GM12873 (cell line): ENCODE results near the gene ENTPD6.

Experiments used
- TF ChIP-seq, protein P1 (sequence below): IDR thresholded peaks from 2 replicates; pipeline ENCODE4 v1.5.1; 2012; ENCODE audit warnings: low read depth, mild to moderate bottlenecking, moderate library complexity, low read length, control low read depth; ENCODE audit not compliant: insufficient read depth; ENCODE audit errors: missing control alignments

The ENTPD6 gene

DNA sequence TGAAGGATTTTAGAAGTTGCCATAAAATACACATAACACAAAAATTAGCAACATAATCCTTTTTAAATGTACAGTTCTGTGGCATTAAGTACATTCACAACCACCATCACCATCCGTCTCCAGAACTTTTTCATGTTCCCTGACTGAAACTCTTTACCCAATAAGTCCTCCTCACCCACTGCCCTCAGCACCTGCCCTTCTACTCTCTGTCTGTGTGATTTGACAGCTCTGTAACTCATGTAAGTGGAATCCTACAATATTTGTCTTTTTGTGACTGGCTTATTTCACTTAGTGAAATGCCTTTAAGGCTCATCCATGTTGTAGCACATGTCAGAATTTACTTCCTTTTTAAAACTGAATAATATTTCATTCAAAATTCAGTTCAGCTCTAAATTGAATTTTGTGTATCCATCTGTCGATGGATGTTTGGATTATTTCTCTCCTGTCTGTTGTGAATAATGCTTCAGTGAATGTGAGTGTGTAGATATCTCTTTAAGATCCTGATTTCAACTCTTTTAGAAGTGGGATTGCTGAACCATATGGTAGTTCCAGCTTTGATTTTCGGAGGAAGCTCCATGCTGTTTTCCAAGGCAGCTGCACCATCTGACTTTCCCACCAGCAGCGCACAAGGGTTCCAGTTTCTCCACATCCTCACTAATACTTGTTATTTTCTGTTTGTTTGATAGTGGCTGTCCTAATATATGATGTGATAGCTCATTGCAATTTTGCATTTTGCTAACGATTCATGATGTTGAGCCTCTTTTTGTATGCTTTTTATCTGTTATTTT is 4.2 kb downstream of the ENTPD6 start:
- TF ChIP-seq, protein P1, sequence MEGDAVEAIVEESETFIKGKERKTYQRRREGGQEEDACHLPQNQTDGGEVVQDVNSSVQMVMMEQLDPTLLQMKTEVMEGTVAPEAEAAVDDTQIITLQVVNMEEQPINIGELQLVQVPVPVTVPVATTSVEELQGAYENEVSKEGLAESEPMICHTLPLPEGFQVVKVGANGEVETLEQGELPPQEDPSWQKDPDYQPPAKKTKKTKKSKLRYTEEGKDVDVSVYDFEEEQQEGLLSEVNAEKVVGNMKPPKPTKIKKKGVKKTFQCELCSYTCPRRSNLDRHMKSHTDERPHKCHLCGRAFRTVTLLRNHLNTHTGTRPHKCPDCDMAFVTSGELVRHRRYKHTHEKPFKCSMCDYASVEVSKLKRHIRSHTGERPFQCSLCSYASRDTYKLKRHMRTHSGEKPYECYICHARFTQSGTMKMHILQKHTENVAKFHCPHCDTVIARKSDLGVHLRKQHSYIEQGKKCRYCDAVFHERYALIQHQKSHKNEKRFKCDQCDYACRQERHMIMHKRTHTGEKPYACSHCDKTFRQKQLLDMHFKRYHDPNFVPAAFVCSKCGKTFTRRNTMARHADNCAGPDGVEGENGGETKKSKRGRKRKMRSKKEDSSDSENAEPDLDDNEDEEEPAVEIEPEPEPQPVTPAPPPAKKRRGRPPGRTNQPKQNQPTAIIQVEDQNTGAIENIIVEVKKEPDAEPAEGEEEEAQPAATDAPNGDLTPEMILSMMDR, result no peak

- TF ChIP-seq, protein P1, result no peak
These were observed 7.6 kb downstream of the ENTPD6 start for GRCh38 chr20:25203089-25203488.

- TF ChIP-seq, protein P1, result no peak
These were observed 8.4 kb downstream of the ENTPD6 start for GRCh38 chr20:25203871-25204320.

- TF ChIP-seq, protein P1, result no peak
These were observed 9.2 kb downstream of the ENTPD6 start for GRCh38 chr20:25204550-25205276.

- TF ChIP-seq, protein P1, result no peak
These were observed 10.0 kb downstream of the ENTPD6 start for GRCh38 chr20:25205277-25206062.

- TF ChIP-seq, protein P1, result no peak
These were observed 10.5 kb downstream of the ENTPD6 start for GRCh38 chr20:25206063-25206403.

DNA sequence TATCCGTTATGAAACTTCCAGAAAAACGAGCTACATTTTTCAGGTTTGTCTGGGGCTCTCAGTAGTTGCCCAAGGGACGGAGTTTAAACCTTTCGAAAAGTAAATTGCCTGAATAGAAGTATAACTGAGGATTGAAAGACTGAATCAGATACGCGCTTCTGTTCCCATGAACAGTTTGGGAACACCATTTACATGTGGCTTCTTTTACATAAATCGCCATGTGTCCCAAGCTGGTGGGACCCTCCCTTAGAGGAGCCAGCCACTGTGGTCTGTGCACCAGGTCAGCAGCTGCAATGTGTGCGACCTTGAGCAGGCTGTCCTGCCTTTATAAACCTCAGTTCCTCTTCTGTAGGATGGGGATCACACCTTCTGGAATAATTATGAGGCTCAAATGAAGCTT is 11.0 kb downstream of the ENTPD6 start:
- TF ChIP-seq, protein P1, result no peak
